ENCODE data around the gene SLC25A30.
"Not testable (repeated sequence)": the region's sequence is repeated elsewhere in the genome, so short reads cannot be mapped to it uniquely, and the experiment has no call there.

SLC25A30 gene

GRCh38 chr13:45367358-45367757, 50.8 kb downstream of the SLC25A30 start:
- DNase-seq (ENCODE audit: low spot score) = no peak

- DNase-seq (ENCODE audit: low spot score) = no peak
Observed at GRCh38 chr13:45365558-45365885, 52.7 kb downstream of the SLC25A30 start.

GRCh38 chr13:45364876-45365557, 53.2 kb downstream of the SLC25A30 start:
- DNase-seq (ENCODE audit: low spot score) = no peak

GRCh38 chr13:45362939-45363338, 55.2 kb downstream of the SLC25A30 start:
- no peak for DNase-seq (ENCODE audit: low spot score)

GRCh38 chr13:45361596-45362206, 56.5 kb downstream of the SLC25A30 start:
- DNase-seq (ENCODE audit: low spot score) = no peak

GRCh38 chr13:45356966-45357672, 61.1 kb downstream of the SLC25A30 start:
- no peak for DNase-seq (ENCODE audit: low spot score)

- DNase-seq (ENCODE audit: low spot score) = no peak
Observed at GRCh38 chr13:45353895-45354294, 64.3 kb downstream of the SLC25A30 start.

- DNase-seq (ENCODE audit: low spot score) = no peak
Observed at GRCh38 chr13:45352031-45352430, 66.1 kb downstream of the SLC25A30 start.

GRCh38 chr13:45350152-45350551, 68.0 kb downstream of the SLC25A30 start:
- no peak for DNase-seq (ENCODE audit: low spot score)

GRCh38 chr13:45349438-45349837, 68.7 kb downstream of the SLC25A30 start:
- DNase-seq (ENCODE audit: low spot score) = no peak

- not testable (repeated sequence) for DNase-seq (ENCODE audit: low spot score)
Observed at GRCh38 chr13:45344064-45344463, 74.1 kb downstream of the SLC25A30 start.
